ENCODE data around the gene BRMS1L. TPM values are rescaled to one million over a fixed set of nuclear protein-coding genes. Genes with fewer than 3 reads are reported as not detected.

Gene BRMS1L
- total RNA-seq, 1 donor from 2014 or later: 15.9 TPM

DNA sequence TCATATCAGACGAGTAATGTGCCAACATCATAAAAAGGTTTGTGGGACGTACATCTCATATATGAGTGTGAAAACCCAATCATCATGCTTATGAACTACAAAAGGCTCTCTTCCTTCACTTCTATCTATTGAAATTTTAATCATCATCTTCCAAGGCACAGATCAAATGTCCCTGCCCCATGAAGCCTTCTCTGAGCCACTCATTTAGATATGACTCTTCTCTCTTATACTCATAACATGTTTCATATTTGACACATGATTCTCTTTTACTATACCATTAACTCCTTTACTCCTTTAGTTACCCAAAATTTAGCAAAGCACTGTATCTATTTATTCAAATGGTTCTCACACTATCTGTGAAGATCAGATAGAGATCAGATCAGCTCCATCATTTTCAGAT, 39.3 kb upstream of the BRMS1L start:
- H3K27ac Mint-ChIP-seq (ENCODE audit: unreplicated experiment): no peak overlapping the region
- no peak overlapping the region for H3K4me3 Mint-ChIP-seq (ENCODE audit: unreplicated experiment)
- TF ChIP-seq, protein P1, sequence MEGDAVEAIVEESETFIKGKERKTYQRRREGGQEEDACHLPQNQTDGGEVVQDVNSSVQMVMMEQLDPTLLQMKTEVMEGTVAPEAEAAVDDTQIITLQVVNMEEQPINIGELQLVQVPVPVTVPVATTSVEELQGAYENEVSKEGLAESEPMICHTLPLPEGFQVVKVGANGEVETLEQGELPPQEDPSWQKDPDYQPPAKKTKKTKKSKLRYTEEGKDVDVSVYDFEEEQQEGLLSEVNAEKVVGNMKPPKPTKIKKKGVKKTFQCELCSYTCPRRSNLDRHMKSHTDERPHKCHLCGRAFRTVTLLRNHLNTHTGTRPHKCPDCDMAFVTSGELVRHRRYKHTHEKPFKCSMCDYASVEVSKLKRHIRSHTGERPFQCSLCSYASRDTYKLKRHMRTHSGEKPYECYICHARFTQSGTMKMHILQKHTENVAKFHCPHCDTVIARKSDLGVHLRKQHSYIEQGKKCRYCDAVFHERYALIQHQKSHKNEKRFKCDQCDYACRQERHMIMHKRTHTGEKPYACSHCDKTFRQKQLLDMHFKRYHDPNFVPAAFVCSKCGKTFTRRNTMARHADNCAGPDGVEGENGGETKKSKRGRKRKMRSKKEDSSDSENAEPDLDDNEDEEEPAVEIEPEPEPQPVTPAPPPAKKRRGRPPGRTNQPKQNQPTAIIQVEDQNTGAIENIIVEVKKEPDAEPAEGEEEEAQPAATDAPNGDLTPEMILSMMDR (IDR thresholded peaks at IDR 0.05; ENCODE audit: partially characterized antibody, unreplicated experiment): no peak
- DNase-seq: no peak
- H3K27me3 Mint-ChIP-seq (ENCODE audit: unreplicated experiment): peaks cover 2% of the 10 kb centered on the region
- H3K4me1 Mint-ChIP-seq (ENCODE audit: low read depth, unreplicated experiment): no peaks in the 10 kb centered on the region
- no peaks in the 10 kb centered on the region for H3K9me3 Mint-ChIP-seq (ENCODE audit: unreplicated experiment)
- H3K36me3 Mint-ChIP-seq (ENCODE audit: unreplicated experiment): no peaks in the 10 kb centered on the region

DNA sequence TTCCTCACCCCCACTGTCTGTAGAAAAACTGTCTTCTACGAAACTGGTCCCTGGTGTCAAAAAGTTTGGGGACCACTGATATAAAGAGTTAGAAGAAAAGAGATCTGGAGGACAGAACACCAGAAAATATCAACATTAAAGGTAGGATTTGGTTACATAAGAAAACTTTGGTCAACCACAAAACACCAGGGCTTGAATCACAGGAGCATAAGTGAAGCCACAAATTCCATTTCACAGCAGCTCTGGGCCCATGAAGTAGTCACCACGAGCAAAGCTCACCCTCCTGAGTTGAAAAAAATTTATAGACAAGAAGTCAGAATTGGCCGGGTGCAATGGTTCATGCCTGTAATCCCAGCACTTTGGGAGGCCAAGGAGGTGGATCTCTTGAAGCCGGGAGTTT, 36.5 kb upstream of the BRMS1L start:
- Mint-ChIP-seq H3K4me3 (ENCODE audit: unreplicated experiment) (no peak overlapping the region), H3K9me3 (ENCODE audit: unreplicated experiment) (no peaks in the 10 kb centered on the region), H3K27ac (ENCODE audit: unreplicated experiment) (no peak overlapping the region), H3K27me3 (ENCODE audit: unreplicated experiment) (peaks cover 2% of the 10 kb centered on the region), H3K36me3 (ENCODE audit: unreplicated experiment) (no peaks in the 10 kb centered on the region), H3K4me1 (ENCODE audit: low read depth, unreplicated experiment) (no peaks in the 10 kb centered on the region)
- TF ChIP-seq, protein P1 (IDR thresholded peaks at IDR 0.05; ENCODE audit: partially characterized antibody, unreplicated experiment): no peak
- DNase-seq: no peak

DNA sequence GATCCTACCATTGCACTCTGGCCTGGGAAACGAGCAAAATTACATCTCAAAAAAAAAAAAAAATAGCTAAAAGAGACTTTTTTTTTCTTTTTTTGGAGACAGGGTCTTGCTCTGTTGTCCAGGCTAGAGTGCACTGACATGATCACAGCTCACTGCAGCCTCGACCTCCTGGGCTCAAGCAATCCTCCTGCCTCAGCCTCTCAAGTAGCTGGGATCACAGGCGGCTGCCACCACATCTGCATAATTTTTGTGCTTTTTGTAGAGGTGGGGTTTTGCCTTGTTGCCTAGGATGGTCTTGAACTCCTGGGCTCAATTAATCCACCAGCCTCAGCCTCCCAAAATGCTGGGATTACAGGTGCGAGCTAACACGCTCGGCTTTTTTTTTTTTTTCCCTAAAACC, 28.3 kb upstream of the BRMS1L start:
- peaks cover 2% of the 10 kb centered on the region for H3K27me3 Mint-ChIP-seq (ENCODE audit: unreplicated experiment)
- H3K27ac Mint-ChIP-seq (ENCODE audit: unreplicated experiment): no peak overlapping the region
- H3K9me3 Mint-ChIP-seq (ENCODE audit: unreplicated experiment): peaks cover 2% of the 10 kb centered on the region
- TF ChIP-seq, protein P1 (IDR thresholded peaks at IDR 0.05; ENCODE audit: partially characterized antibody, unreplicated experiment): no peak
- no peaks in the 10 kb centered on the region for H3K4me1 Mint-ChIP-seq (ENCODE audit: low read depth, unreplicated experiment)
- no peaks in the 10 kb centered on the region for H3K36me3 Mint-ChIP-seq (ENCODE audit: unreplicated experiment)
- DNase-seq: no peak
- H3K4me3 Mint-ChIP-seq (ENCODE audit: unreplicated experiment): no peak overlapping the region

DNA sequence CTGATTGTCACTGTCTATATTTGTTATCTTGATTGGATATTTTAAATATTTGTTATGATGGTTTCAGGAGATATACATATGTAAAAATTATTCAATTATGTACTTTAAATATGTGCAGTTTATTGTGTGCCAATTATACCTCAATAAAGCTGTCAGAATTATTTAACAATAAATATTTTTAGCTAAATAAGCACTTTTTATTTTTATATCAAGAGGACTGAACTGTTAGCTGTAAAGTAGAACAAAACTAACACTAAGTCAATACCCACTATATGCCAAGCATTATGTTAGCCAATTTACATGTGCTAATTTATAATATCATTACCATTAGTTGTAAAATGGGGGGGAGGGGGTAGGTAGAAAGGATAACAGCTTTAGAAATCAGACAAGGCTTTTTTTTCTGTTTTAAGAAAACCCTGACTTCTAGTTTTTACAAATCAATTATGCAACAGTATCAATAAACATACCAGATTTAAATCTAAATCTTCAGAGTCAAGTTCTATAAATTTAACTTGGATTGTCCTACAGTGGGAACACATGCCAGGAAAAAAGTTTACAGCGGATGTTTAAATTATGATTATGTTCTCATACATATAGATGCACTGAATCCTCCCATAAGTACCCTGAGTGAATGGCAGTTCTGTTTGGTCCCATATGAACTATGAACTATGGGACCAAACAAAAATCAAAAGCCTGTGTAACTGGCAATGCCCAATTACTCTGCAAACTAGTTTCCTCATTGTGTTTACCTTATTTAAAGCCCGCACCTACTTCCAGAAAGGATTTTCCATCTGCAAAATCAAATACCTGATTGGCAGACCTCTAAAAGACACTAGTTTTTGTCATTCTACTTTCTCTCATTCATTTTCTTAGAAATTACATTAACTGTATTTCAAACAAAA, 19.9 kb upstream of the BRMS1L start:
- no peaks in the 10 kb centered on the region for H3K36me3 Mint-ChIP-seq (ENCODE audit: unreplicated experiment)
- no peak overlapping the region for H3K27ac Mint-ChIP-seq (ENCODE audit: unreplicated experiment)
- H3K27me3 Mint-ChIP-seq (ENCODE audit: unreplicated experiment): peaks cover 5% of the 10 kb centered on the region
- no peak for DNase-seq
- H3K9me3 Mint-ChIP-seq (ENCODE audit: unreplicated experiment): peaks cover 5% of the 10 kb centered on the region
- H3K4me1 Mint-ChIP-seq (ENCODE audit: low read depth, unreplicated experiment): peaks cover 10% of the 10 kb centered on the region
- no peak overlapping the region for H3K4me3 Mint-ChIP-seq (ENCODE audit: unreplicated experiment)
- TF ChIP-seq, protein P1 (IDR thresholded peaks at IDR 0.05; ENCODE audit: partially characterized antibody, unreplicated experiment): no peak
